ENCODE data around the gene CNNM4.

- TF ChIP-seq CTCF (IDR thresholded peaks at IDR 0.05) = no peak
- peak; percentile 26 to 48 for TF ChIP-seq POLR2A (IDR thresholded peaks at IDR 0.05)
These were observed 20.9 kb upstream of the CNNM4 start, which contains the start of gene LMAN2L for GRCh38 chr2:96739633-96740428.

Data from sigmoid colon (tissue), 3 donors.